ENCODE results near the gene MARCHF2. TPM values are rescaled to one million over a fixed set of nuclear protein-coding genes. Genes with fewer than 3 reads are reported as not detected.

Gene MARCHF2
- total and polyA plus RNA-seq, 9 of the 15 experiments (the other 6 are each of a cell fraction or from before 2014, with no cell fraction given), result 0.39 to 6.4 (median 2.2) TPM

DNA sequence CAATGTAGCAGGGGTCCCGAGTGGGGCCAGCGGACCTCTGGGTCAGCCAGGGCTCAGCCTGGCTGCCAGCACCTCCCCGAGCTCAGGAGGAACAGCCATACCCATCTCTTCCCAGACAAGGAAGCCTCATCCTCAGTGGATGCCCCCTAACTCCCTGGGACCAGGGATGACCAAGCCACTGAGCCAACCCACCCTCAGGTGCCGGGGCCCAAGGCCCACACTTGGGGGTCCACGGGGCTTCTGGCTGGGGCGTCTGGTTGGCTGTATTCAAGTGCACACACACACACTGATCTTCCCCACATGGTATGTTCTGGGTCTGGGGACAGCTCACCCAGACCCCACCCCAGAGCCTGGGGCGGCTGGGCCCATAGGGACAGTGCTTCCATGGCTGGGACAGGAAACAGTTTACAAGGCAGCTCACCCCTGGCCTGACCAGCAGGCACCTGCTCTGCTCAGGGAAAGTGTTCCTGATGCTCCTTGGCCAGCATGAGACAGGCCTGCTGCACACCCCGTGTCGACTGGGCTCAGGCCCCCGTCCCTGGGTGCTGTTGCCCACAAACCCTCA, 15.3 kb upstream of the MARCHF2 start (continued):
- no peak for TF ChIP-seq PTTG1 (tag; IDR thresholded peaks at IDR 0.05; ENCODE audit: low read depth)
- no peak for TF ChIP-seq CEBPB (tag; IDR thresholded peaks at IDR 0.05)
- TF ChIP-seq SAFB2 (IDR thresholded peaks at IDR 0.05; ENCODE audit: borderline replicate concordance, low read depth, low read length, severe bottlenecking), result no peak
- no peak for TF ChIP-seq GTF2A2 (tag; IDR thresholded peaks at IDR 0.05)
- TF ChIP-seq HNRNPK (IDR thresholded peaks at IDR 0.05; ENCODE audit: low read depth, low read length, poor library complexity, severe bottlenecking), result no peak
- TF ChIP-seq STAG1 (CRISPR knock-in tag; IDR thresholded peaks at IDR 0.05; ENCODE audit: borderline replicate concordance), result no peak
- no peak for TF ChIP-seq ESRRB (CRISPR knock-in tag; IDR thresholded peaks at IDR 0.05; ENCODE audit: borderline replicate concordance)
- TF ChIP-seq ZNF589 (CRISPR knock-in tag; IDR thresholded peaks at IDR 0.05; ENCODE audit: low read depth), result no peak

DNA sequence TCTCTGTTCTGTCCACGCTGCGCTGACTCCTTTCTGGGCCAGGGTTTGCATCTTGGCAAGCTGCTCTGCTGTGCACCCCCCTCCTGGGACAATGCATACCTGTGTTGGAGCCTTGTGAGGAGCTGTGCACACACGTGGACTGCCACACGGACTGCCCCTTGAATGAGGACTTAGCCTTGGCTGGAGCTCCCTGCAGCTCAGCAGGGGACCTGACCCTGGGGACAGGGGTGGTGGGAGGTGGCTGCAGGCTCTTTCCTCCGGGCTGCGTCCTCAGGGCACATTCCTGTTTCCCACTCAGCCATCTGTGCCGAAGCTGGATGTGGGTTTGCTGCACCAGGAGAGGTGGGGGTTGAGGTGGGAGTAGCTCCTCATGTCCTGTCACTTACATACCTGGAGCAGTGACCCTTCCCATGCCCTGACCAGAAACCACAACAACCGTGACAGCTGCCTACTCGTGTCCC, 14.8 kb upstream of the MARCHF2 start:
- BruUV-seq (replicated peaks), result no TSS peak
- H3K9ac ChIP-seq (ENCODE audit: insufficient read depth in 1 of 2, low read depth in 2 of 2, low read length in 2 of 2), result peak overlapping the region in 1 of 2 experiments; percentile 3; a peak in 1 of 4 replicates
- intact Hi-C loops (cut with micrococcal nuclease), result no loop called here
- in situ Hi-C loops (cut with MboI), result loop anchor here (5.0 kb wide), 1 partner anchor 41 kb away; no protein-coding TSS in a partner anchor
- no peaks in the 10 kb centered on the region for H3K9me3 ChIP-seq (replicated peaks; ENCODE audit: control insufficient read depth, insufficient read depth, low read depth, low read length)
- H3K4me3 ChIP-seq, result no peak overlapping the region
- peaks cover 12 to 57% of the 10 kb centered on the region in 2 experiments; a peak in 4 of 5 replicates for H3K4me1 ChIP-seq (replicated peaks in 1 of 2; ENCODE audit: control insufficient read depth in 2 of 2, insufficient read depth in 2 of 2, low read length in 2 of 2)
- H2AFZ ChIP-seq (ENCODE audit: low read depth, low read length), result no peak overlapping the region
- peaks cover 36% of the 10 kb centered on the region for H3K79me2 ChIP-seq (ENCODE audit: control insufficient read depth, insufficient read depth, low read length)
- no peak overlapping the region for H3K27ac ChIP-seq (ENCODE audit: extremely low read depth, low read depth, low read length)
- H3K36me3 ChIP-seq (ENCODE audit: control insufficient read depth, insufficient read depth, low read length), result peaks cover 28% of the 10 kb centered on the region; the same call in 1 of the 3 replicates
- ChIA-PET POLR2A (interaction anchor here (0.7 to 1.3 kb wide), 3 partner anchors 12 to 64 kb away, joined by 3 to 4 read pairs (median 3); partner anchors contain the start of gene MARCHF2), CTCF (ENCODE audit: low intra/inter-chr PET ratio) (no interaction called here)
- FAIRE-seq (no peak), DNase-seq (ENCODE audit: extremely low read depth in 1 of 4, low spot score in 3 of 4) (no peak), ATAC-seq (no peak)
- H3K4me2 ChIP-seq (ENCODE audit: insufficient read depth, low read length), result no peak overlapping the region
- no peaks in the 10 kb centered on the region for H3K27me3 ChIP-seq (ENCODE audit: control insufficient read depth in 2 of 2, insufficient read depth in 2 of 2, low read length in 2 of 2)
- H4K20me1 ChIP-seq (replicated peaks; ENCODE audit: control insufficient read depth, insufficient read depth, low read length), result peaks cover 35% of the 10 kb centered on the region
- 60% methylated on average over 9 of the region's 9 CpGs for WGBS (ENCODE audit: insufficient coverage, low coverage, missing lambda C conversion rate)
- H3K9me1 ChIP-seq (ENCODE audit: control insufficient read depth, insufficient read depth, low read length), result peaks cover 9% of the 10 kb centered on the region
- TF ChIP-seq CBFA2T3 (IDR thresholded peaks at IDR 0.05), result no peak
- no peak for TF ChIP-seq NR3C1 (CRISPR knock-in tag; IDR thresholded peaks at IDR 0.05)
- TF ChIP-seq POLR2G (IDR thresholded peaks at IDR 0.05; ENCODE audit: low read depth, low read length), result no peak
- TF ChIP-seq, protein P1, sequence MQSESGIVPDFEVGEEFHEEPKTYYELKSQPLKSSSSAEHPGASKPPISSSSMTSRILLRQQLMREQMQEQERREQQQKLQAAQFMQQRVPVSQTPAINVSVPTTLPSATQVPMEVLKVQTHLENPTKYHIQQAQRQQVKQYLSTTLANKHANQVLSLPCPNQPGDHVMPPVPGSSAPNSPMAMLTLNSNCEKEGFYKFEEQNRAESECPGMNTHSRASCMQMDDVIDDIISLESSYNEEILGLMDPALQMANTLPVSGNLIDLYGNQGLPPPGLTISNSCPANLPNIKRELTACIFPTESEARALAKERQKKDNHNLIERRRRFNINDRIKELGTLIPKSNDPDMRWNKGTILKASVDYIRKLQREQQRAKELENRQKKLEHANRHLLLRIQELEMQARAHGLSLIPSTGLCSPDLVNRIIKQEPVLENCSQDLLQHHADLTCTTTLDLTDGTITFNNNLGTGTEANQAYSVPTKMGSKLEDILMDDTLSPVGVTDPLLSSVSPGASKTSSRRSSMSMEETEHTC (IDR thresholded peaks at IDR 0.05), result no peak
- TF ChIP-seq, protein P2, sequence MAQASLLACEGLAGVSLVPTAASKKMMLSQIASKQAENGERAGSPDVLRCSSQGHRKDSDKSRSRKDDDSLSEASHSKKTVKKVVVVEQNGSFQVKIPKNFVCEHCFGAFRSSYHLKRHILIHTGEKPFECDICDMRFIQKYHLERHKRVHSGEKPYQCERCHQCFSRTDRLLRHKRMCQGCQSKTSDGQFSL (CRISPR knock-in tag; IDR thresholded peaks at IDR 0.05), result no peak
- TF ChIP-seq, protein P2 (tag; IDR thresholded peaks at IDR 0.05), result no peak
- TF ChIP-seq ASH1L (IDR thresholded peaks at IDR 0.05; ENCODE audit: borderline replicate concordance, low read depth, partially characterized antibody), result no peak
- no peak for TF ChIP-seq HCFC1 (IDR thresholded peaks at IDR 0.05; ENCODE audit: low read depth, low read length)
- TF ChIP-seq HMGN3 (IDR thresholded peaks at IDR 0.05; ENCODE audit: borderline replicate concordance, extremely low read depth, insufficient read length, low read depth, low read length), result no peak
- no peak for TF ChIP-seq HOXB6 (CRISPR knock-in tag; IDR thresholded peaks at IDR 0.05; ENCODE audit: borderline replicate concordance)
